Endometrial microvascular endothelial cells (primary cell): ENCODE results near the gene MARCHF11. TPM values are rescaled to one million over a fixed set of nuclear protein-coding genes. Genes with fewer than 3 reads are reported as not detected.

ENCODE experiments used
- in situ Hi-C: cut with HindIII; loops from 2 replicates; pipeline ENCODE4 v1.10.0; 2017; ENCODE audit warnings: low sequenced_read_pairs, low pct_unique_long_range_greater_than_20kb; ENCODE audit errors: inconsistent ontology term
- total RNA-seq: library from RNA; depleted of rRNA; stranded (reverse); fragments of >200 nt; gene quantifications from one replicate; pipeline ENCODE4 v1.2.3, GENCODE V29; 2015; ENCODE audit errors: inconsistent ontology term

The MARCHF11 gene
- not detected for total RNA-seq

- in situ Hi-C loops = no loop called here
Measured at GRCh38 chr5:16179511-16179935, at the start of gene MARCHF11. MARCHF11 (minus strand) TSS chr5:16179791; CDS start chr5:16179575, 216 bp downstream.

- in situ Hi-C loops = no loop called here
Measured at GRCh38 chr5:16225927-16226326, 46.3 kb upstream of the MARCHF11 start.

- in situ Hi-C loops = no loop called here
Measured at GRCh38 chr5:16192311-16192710, 12.7 kb upstream of the MARCHF11 start.

- in situ Hi-C loops = no loop called here
Measured at GRCh38 chr5:16180789-16181082, 1.1 kb upstream of the MARCHF11 start.

GRCh38 chr5:16179936-16180788, 571 bp upstream of the MARCHF11 start:
- in situ Hi-C loops = no loop called here

GRCh38 chr5:16178745-16179372, 732 bp downstream of the MARCHF11 start:
- in situ Hi-C loops = no loop called here

GRCh38 chr5:16169550-16169949, 10.0 kb downstream of the MARCHF11 start:
- in situ Hi-C loops = no loop called here

GRCh38 chr5:16160706-16161105, 18.9 kb downstream of the MARCHF11 start:
- in situ Hi-C loops = no loop called here

- in situ Hi-C loops = no loop called here
Measured at GRCh38 chr5:16159636-16160035, 20.0 kb downstream of the MARCHF11 start.

- in situ Hi-C loops = no loop called here
Measured at GRCh38 chr5:16156152-16156551, 23.4 kb downstream of the MARCHF11 start.

- in situ Hi-C loops = no loop called here
Measured at GRCh38 chr5:16152601-16153568, 26.7 kb downstream of the MARCHF11 start.

- in situ Hi-C loops = no loop called here
Measured at GRCh38 chr5:16149621-16150020, 30.0 kb downstream of the MARCHF11 start.

- in situ Hi-C loops = no loop called here
Measured at GRCh38 chr5:16147179-16147900, 32.3 kb downstream of the MARCHF11 start.

GRCh38 chr5:16144416-16144815, 35.2 kb downstream of the MARCHF11 start:
- in situ Hi-C loops = no loop called here

GRCh38 chr5:16143361-16144049, 36.1 kb downstream of the MARCHF11 start:
- in situ Hi-C loops = no loop called here

- in situ Hi-C loops = no loop called here
Measured at GRCh38 chr5:16140944-16141343, 38.6 kb downstream of the MARCHF11 start.

- in situ Hi-C loops = no loop called here
Measured at GRCh38 chr5:16140417-16140816, 39.2 kb downstream of the MARCHF11 start.

GRCh38 chr5:16137177-16137576, 42.4 kb downstream of the MARCHF11 start:
- in situ Hi-C loops = no loop called here
